GM12891 (cell line): ENCODE measurements around the gene CFC1.
"Not testable (repeated sequence)": the region's sequence is repeated elsewhere in the genome, so short reads cannot be mapped to it uniquely, and the experiment has no call there.

Experiments used
- PAX5 ChIP-seq: IDR thresholded peaks from 2 replicates; pipeline ENCODE4 v1.6.1; 2011; ENCODE audit warnings: low read length, moderate library complexity, mild to moderate bottlenecking; ENCODE audit not compliant: insufficient read depth, severe bottlenecking
- POLR2A ChIP-seq: IDR thresholded peaks from 2 replicates; pipeline ENCODE4 v1.6.1; 2011; ENCODE audit warnings: low read depth, low read length, control low read depth
- POLR2AphosphoS5 ChIP-seq: IDR thresholded peaks from 2 replicates; pipeline ENCODE4 v1.6.1; 2011; ENCODE audit warnings: low read depth, low read length, control low read depth
- POU2F2 ChIP-seq: IDR thresholded peaks from 2 replicates; pipeline ENCODE4 v1.6.1; 2011; ENCODE audit warnings: low read depth, mild to moderate bottlenecking, control low read depth, low read length, moderate library complexity
- SPI1 ChIP-seq: IDR thresholded peaks from 2 replicates; pipeline ENCODE4 v1.6.1; 2011; ENCODE audit warnings: low read depth, low read length, control low read depth
- TAF1 ChIP-seq: IDR thresholded peaks from 2 replicates; pipeline ENCODE4 v1.6.1; 2011; ENCODE audit warnings: low read depth, low read length, control low read depth

DNA sequence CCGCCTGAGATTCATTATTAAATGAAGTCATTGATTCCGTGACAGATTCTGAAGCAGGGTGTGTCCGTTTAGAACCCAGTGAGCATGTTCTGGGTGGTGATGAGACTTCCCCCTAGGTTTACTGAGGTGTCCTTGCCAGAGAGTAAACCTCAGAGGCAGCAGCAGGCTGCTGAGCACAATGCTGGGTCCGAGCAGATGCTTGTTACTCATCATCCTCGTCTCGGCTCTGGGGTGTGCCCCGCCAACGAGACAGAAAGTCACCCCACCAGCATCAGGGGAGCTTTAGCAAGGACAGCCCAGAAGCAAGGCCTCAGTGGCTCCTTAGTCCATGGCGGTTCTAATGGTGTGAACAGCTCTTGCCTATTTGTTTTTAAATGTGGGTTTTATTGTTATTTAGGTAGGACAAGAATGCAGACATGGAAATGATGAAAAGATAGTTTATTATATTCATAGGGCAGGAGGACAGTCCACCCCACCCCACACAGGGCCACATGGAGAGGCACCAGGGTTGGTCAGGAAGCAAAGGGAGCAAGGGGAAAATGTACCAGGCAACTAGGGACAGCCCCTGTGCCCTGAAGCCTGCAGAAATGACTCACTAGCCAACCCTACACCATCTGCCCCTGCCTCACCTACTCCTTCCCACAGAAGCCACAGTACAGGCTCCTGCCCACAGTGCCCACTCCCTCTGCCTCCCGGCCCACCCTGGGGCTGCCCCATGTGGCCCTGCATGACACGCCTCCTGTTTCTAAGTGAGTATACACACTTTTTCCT lies 10.5 kb downstream of the CFC1 start:
- not testable (repeated sequence) for TF ChIP-seq POLR2AphosphoS5, POLR2A, SPI1, TAF1, POU2F2, PAX5
